HepG2 (cell line): Measurements from ENCODE around the gene FBXW2. TPM values are rescaled to one million over a fixed set of nuclear protein-coding genes. Genes with fewer than 3 reads are reported as not detected.
A peak's percentile ranks its signal among the peaks of the same experiment; 100 is the strongest.

ENCODE experiments used
- ASH2L ChIP-seq: fragments of 300-600, 200-600 bp; sonication (generic); IDR thresholded peaks from 2 replicates; pipeline ENCODE4 v1.7.0; 2017; ENCODE audit warnings: low read depth, mild to moderate bottlenecking, moderate library complexity, mixed read lengths, low read length; ENCODE audit not compliant: insufficient read length
- BHLHE40 ChIP-seq: IDR thresholded peaks from 2 replicates; pipeline ENCODE4 v1.6.1; 2011; ENCODE audit warnings: low read length, improper control_type of control experiment
- FOXA3 ChIP-seq: IDR thresholded peaks from 2 replicates; pipeline ENCODE4 v1.6.1; 2016; ENCODE audit warnings: missing genetic modification reagents, missing compliant biosample characterization
- FOXM1 ChIP-seq: sonication (generic); formaldehyde crosslinking; IDR thresholded peaks from 2 replicates; pipeline ENCODE4 v1.5.0; 2020; ENCODE audit warnings: missing genetic modification reagents
- FOXP1 ChIP-seq, 2 experiments: fragments of 450-650 bp in 1 of 2; IDR thresholded peaks; 2 replicates each; pipeline ENCODE4 v1.6.1; 2017 to 2018; ENCODE audit warnings: antibody characterized with exemption in 1 of 2
- GFI1 ChIP-seq: sonication (generic); formaldehyde crosslinking; IDR thresholded peaks from 2 replicates; pipeline ENCODE4 v1.5.0; 2020; ENCODE audit warnings: missing genetic modification reagents, mild to moderate bottlenecking, borderline replicate concordance
- HNF4G ChIP-seq, 2 experiments: sonication (generic) in 1 of 2; formaldehyde crosslinking in 1 of 2; IDR thresholded peaks; 2 replicates each; pipeline versions ENCODE4 v1.4.0 to v1.6.1; 2011 to 2020; ENCODE audit warnings: borderline replicate concordance in 2 of 2, low read depth in 2 of 2, mild to moderate bottlenecking in 2 of 2, low read length in 1 of 2, missing genetic modification reagents in 1 of 2, moderate library complexity in 1 of 2
- KMT2A ChIP-seq: sonication (generic); formaldehyde crosslinking; IDR thresholded peaks from 2 replicates; pipeline ENCODE4 v1.4.0; 2020; ENCODE audit warnings: missing genetic modification reagents
- MAF1 ChIP-seq: sonication (generic); formaldehyde crosslinking; IDR thresholded peaks from 2 replicates; pipeline ENCODE4 v1.5.0; 2020; ENCODE audit warnings: missing genetic modification reagents, borderline replicate concordance
- MIXL1 ChIP-seq: IDR thresholded peaks from 2 replicates; pipeline ENCODE4 v1.6.1; 2016
- MLX ChIP-seq: IDR thresholded peaks from 2 replicates; pipeline ENCODE4 v1.6.1; 2016
- MYC ChIP-seq: sonication (generic); formaldehyde crosslinking; IDR thresholded peaks from 2 replicates; pipeline ENCODE4 v1.9.0; 2021; ENCODE audit warnings: missing genetic modification reagents, borderline replicate concordance
- NFIC ChIP-seq: IDR thresholded peaks from 2 replicates; pipeline ENCODE4 v1.6.1; 2012; ENCODE audit warnings: mild to moderate bottlenecking, low read length, inconsistent platforms
- NFYB ChIP-seq: sonication (generic); formaldehyde crosslinking; IDR thresholded peaks from 2 replicates; pipeline ENCODE4 v1.4.0; 2020; ENCODE audit warnings: missing genetic modification reagents
- NR2F2 ChIP-seq: IDR thresholded peaks from 2 replicates; pipeline ENCODE4 v1.6.1; 2012; ENCODE audit warnings: low read depth, inconsistent platforms, borderline replicate concordance
- PHF8 ChIP-seq: sonication (generic); formaldehyde crosslinking; IDR thresholded peaks from 2 replicates; pipeline ENCODE4 v1.5.0; 2020; ENCODE audit warnings: missing genetic modification reagents
- POGZ ChIP-seq: sonication (generic); formaldehyde crosslinking; IDR thresholded peaks from 2 replicates; pipeline ENCODE4 v1.4.0; 2020; ENCODE audit warnings: mild to moderate bottlenecking, missing genetic modification reagents
- SAP130 ChIP-seq: IDR thresholded peaks from 2 replicates; pipeline ENCODE4 v1.6.1; 2016; ENCODE audit warnings: low read depth
- SMAD3 ChIP-seq: sonication (generic); formaldehyde crosslinking; IDR thresholded peaks from 2 replicates; pipeline ENCODE4 v1.4.0; 2020; ENCODE audit warnings: missing genetic modification reagents
- TEAD3 ChIP-seq: optimal IDR thresholded peaks from 2 replicates; pipeline ENCODE3; 2016; ENCODE audit warnings: borderline replicate concordance
- TP53 ChIP-seq: sonication (generic); formaldehyde crosslinking; conservative IDR thresholded peaks from 2 replicates; pipeline ENCODE4 v1.4.0; 2020; ENCODE audit warnings: missing genetic modification reagents
- ZFX ChIP-seq: sonication (generic); formaldehyde crosslinking; IDR thresholded peaks from 2 replicates; pipeline ENCODE4 v1.4.0; 2020; ENCODE audit warnings: mild to moderate bottlenecking, low read depth, missing genetic modification reagents, moderate library complexity
- ZMYM3 ChIP-seq: sonication (generic); formaldehyde crosslinking; IDR thresholded peaks from 2 replicates; pipeline ENCODE4 v1.5.1; 2020; ENCODE audit warnings: mild to moderate bottlenecking, missing genetic modification reagents
- ZMYM4 ChIP-seq: sonication (generic); formaldehyde crosslinking; IDR thresholded peaks from 2 replicates; pipeline ENCODE4 v1.8.1; 2023; ENCODE audit warnings: mild to moderate bottlenecking, missing genetic modification reagents
- ZNF350 ChIP-seq: sonication (generic); formaldehyde crosslinking; IDR thresholded peaks from 2 replicates; pipeline ENCODE4 v1.4.0; 2020; ENCODE audit warnings: mild to moderate bottlenecking, low read depth, missing genetic modification reagents, borderline replicate concordance
- ZNF382 ChIP-seq: sonication (generic); formaldehyde crosslinking; IDR thresholded peaks from 2 replicates; pipeline ENCODE4 v1.5.0; 2020; ENCODE audit warnings: missing genetic modification reagents, mild to moderate bottlenecking, borderline replicate concordance
- ZNF383 ChIP-seq: sonication (generic); formaldehyde crosslinking; IDR thresholded peaks from 2 replicates; pipeline ENCODE4 v1.4.0; 2020; ENCODE audit warnings: missing genetic modification reagents, mild to moderate bottlenecking, borderline replicate concordance
- ZNF432 ChIP-seq: sonication (generic); formaldehyde crosslinking; IDR thresholded peaks from 2 replicates; pipeline ENCODE4 v1.5.0; 2020; ENCODE audit warnings: missing genetic modification reagents, mild to moderate bottlenecking, borderline replicate concordance
- polyA plus RNA-seq, 8 experiments: library from polyadenylated mRNA; depleted of rRNA in 3 of 8; stranded (reverse) in 7 of 8; unstranded in 1 of 8; fragments of >200 nt; fragmentation: Illumina TruSeq in 4 of 8; extraction: Trizol in 4 of 8; gene quantifications; 2 replicates each; pipeline versions ENCODE4 v1.2.1 to v1.2.3, GENCODE V29; 2011 to 2016; ENCODE audit warnings: low read depth in 4 of 8, missing spikeins in 1 of 8, mixed read lengths in 1 of 8; ENCODE audit not compliant: insufficient read depth in 1 of 8
- total RNA-seq, 5 experiments: library from RNA; depleted of rRNA; stranded (reverse); fragments of >200 nt; fragmentation: Illumina TruSeq; extraction: Trizol; gene quantifications; 2 replicates each; pipeline ENCODE4 v1.2.3, GENCODE V29; 2016; ENCODE audit warnings: low read depth in 1 of 5
- TF ChIP-seq, protein P1 (sequence below): sonication (generic); formaldehyde crosslinking; IDR thresholded peaks from 2 replicates; pipeline ENCODE4 v1.5.0; 2020; ENCODE audit warnings: mild to moderate bottlenecking, missing genetic modification reagents

The FBXW2 gene
- total and polyA plus RNA-seq, 2 of the 13 experiments (the other 11 are each of a cell fraction or from before 2014, with no cell fraction given), result 35.4 to 43.1 TPM

GRCh38 chr9:120710110-120710981 is 82.9 kb downstream of the FBXW2 start (continued):
- TF ChIP-seq NFYB (CRISPR knock-in tag) (peak; percentile 79), TP53 (CRISPR knock-in tag) (no peak), NR2F2 (no peak), FOXA3 (0 out of 2 replicates have a peak, but pooled peaks have one; percentile 12), TEAD3 (CRISPR knock-in tag) (no peak), FOXP1 (IDR thresholded peaks at IDR 0.05) (0 out of 2 replicates have a peak, but pooled peaks have one; percentile 51), FOXP1 (CRISPR knock-in tag; IDR thresholded peaks at IDR 0.05) (peak; percentile 27; the same call in 1 of the 2 replicates), BHLHE40 (no peak), MIXL1 (peak; percentile 65), FOXM1 (CRISPR knock-in tag) (no peak), ZMYM4 (CRISPR knock-in tag) (peak; percentile 61), MAF1 (CRISPR knock-in tag) (no peak), MYC (no peak), ZFX (peak; percentile 30; the same call in 1 of the 2 replicates), ASH2L (peak; percentile 27), KMT2A (peak; percentile 83), ZMYM3 (CRISPR knock-in tag) (peak; percentile 61; the same call in 1 of the 2 replicates), ZNF350 (no peak), ZNF432 (CRISPR knock-in tag) (no peak), SMAD3 (CRISPR knock-in tag) (0 out of 2 replicates have a peak, but pooled peaks have one; percentile 15), NFIC (peak; percentile 20; the same call in 1 of the 2 replicates), POGZ (CRISPR knock-in tag) (peak; percentile 42; the same call in 1 of the 2 replicates), ZNF383 (CRISPR knock-in tag) (0 out of 2 replicates have a peak, but pooled peaks have one; percentile 29), MLX (CRISPR knock-in tag) (no peak), GFI1 (no peak), SAP130 (CRISPR knock-in tag) (peak; percentile 48; the same call in 1 of the 2 replicates), PHF8 (CRISPR knock-in tag) (0 out of 2 replicates have a peak, but pooled peaks have one; percentile 31), HNF4G (IDR thresholded peaks at IDR 0.05; ENCODE audit: borderline replicate concordance, low read depth, low read length) (no peak), HNF4G (CRISPR knock-in tag; IDR thresholded peaks at IDR 0.05; ENCODE audit: borderline replicate concordance, low read depth) (no peak), ZNF382 (CRISPR knock-in tag) (no peak)
- TF ChIP-seq, protein P1, sequence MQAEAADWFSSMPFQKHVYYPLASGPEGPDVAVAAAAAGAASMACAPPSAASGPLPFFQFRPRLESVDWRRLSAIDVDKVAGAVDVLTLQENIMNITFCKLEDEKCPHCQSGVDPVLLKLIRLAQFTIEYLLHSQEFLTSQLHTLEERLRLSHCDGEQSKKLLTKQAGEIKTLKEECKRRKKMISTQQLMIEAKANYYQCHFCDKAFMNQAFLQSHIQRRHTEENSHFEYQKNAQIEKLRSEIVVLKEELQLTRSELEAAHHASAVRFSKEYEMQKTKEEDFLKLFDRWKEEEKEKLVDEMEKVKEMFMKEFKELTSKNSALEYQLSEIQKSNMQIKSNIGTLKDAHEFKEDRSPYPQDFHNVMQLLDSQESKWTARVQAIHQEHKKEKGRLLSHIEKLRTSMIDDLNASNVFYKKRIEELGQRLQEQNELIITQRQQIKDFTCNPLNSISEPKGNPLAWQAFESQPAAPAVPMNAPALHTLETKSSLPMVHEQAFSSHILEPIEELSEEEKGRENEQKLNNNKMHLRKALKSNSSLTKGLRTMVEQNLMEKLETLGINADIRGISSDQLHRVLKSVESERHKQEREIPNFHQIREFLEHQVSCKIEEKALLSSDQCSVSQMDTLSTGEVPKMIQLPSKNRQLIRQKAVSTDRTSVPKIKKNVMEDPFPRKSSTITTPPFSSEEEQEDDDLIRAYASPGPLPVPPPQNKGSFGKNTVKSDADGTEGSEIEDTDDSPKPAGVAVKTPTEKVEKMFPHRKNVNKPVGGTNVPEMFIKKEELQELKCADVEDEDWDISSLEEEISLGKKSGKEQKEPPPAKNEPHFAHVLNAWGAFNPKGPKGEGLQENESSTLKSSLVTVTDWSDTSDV (CRISPR knock-in tag), result no peak
